GM19351 (cell line): ENCODE data around the gene CCDC85C.

Experiments
- ATAC-seq: cut with Tn5 transposase; IDR thresholded peaks from one replicate; pipeline ENCODE4 v1.9.1; 2021; ENCODE audit warnings: mild to moderate bottlenecking, moderate library complexity; ENCODE audit not compliant: unreplicated experiment

The CCDC85C gene

DNA sequence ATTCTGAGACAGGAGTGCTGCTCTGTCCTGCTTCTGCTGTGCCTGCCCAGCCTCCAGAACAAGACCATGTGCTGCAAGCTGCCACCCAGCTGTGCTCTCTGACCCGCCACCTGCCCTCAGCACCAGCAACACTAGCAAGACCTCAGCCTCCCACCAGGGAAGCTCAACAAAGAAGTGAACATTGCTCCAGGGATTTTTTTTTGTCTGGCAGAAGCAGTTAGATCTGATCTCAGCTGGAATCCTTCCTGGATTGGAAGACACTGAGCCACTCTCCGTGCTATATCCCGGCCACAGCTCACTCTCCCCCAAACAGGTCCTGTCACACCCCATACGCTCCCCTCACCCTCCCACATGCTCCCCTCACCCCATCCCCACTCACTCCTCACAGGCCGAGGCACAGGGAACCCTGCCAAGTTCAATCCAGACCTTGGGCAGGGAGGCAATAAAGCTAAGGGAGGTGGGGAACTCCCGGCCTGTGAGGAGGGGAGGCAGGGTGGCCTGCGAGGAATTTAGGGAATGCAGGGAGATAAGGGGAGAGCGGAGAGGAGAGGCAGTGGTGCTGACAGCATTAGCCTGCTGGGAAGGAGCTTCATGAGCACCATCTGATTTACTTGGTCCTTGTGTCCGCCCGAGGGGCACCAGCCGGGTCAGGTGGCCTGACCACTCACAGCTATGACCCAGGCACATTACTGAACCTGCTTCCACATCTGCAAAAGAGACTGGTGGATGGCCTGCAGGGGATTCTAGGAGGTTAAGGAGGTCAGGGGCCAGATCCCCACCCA, 29.7 kb downstream of the CCDC85C start:
- no peak for ATAC-seq

DNA sequence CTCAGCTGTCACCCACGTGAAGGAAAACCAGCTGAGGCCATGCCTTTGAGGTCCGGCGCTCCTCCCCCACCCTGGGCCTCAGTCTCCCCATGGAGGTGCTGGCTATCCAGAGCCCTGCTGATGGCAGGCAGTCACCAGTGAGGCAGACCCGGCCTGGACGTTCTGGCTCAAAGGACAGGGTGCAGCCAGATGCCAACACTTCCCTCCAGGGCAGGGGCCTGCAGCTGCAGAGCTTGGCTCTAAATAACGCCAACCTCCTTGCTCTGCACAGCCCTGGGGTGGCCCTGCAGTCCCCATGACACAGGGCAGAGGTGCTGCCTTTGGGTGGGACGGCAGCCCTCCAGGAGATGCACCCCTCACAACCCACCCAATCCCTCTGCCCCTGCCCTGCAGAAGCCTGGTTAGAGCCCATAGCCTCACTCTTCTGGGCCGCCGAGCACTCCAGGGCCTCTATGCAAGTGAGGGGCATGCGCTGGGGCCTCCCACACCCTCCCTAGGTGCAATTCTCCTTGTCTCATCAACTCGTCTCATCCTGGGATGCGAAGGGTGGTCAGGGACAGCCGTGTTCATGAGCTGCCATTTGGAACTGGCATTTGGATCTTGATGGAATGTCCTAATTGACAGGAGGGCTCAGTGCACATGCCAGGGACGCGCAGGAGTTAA, 30.4 kb downstream of the CCDC85C start:
- ATAC-seq: no peak

DNA sequence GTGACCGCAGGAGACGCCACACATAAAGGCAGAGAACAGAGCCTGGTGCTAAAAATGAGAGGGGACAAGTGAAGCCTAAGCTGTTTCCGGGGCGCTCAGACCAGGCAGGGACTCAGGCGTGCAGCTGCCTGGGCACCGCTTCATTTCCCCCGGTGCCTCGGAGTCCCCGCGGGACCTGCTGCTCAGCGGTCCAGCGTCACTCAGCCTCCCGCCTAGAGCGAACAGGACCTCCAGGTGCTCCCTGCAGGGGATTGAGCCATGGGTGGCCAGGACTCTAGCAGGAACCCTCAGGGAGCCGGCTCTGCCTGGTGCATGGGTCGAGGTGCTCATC, 31.0 kb downstream of the CCDC85C start:
- ATAC-seq: peak; percentile 37

DNA sequence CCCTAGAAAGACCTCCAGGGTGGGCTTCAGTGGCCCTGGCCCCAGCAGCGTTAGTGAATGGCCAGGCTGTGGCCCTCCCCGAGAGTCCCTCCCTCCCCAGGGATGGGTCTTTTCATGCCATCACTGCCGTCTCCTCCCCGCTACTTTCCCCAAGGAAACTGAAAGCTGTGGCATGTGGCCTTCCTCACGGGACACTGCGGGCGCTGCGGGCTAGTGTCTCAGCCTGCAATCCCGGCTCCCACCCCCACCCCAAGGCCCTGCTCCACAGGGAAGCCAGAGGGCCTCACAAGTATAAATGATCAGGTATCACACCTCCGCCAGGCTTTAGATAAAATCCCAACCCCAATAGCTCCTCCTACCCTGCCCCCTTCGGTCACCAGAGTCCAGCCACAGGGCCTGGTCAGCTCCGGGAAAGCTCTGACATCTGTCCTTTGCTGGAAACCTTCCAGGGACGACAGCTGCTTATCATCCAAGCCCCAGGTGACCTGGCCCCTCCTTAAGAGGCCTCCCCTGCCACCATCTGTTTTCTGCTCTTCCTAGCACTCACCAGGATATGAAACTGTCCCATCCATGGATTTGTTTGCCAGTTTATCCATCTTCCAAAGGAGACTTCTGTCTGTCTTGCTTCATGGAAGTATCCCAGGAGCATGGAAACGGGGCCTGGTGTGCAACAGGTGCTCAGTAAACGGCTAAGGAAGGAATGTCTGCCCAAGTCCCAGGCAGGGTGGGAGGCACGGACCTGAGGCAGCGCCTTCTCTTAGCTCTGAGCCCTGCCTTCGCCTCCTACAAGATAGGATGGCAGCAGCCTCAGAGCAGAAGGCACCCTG, 31.6 kb downstream of the CCDC85C start:
- ATAC-seq: no peak

DNA sequence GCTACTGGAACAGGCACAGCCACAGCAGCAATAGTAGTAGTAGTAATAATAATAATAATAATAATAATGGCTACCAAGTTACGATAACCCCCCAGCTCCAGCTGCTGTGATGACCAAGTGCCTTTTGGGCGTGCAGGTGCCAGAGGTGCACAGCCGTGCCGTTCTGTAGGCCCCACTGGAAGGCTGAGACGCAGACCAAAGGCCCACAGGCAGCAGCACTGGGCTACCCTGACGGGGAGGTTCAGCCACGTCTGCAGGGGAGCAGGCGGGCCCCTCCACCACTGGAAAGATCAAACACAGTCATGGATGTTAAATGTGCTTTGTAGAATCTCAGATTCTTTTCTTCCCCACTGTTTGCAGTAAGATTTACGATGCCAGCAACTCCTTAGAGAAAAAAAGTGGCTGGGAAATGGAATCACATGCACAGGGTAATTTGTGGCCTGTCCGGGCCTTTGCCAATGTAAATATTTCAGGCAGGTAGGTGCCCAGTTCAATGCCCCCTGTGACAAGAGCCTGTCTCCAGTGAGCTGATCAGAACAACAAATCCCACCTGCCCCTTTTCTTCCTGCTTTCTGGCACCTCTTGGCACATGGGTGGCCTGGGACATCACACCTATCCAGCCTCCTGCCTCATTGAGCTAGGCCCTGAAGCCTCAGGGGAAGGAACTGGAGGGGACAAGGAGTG, 32.6 kb downstream of the CCDC85C start:
- ATAC-seq: no peak

DNA sequence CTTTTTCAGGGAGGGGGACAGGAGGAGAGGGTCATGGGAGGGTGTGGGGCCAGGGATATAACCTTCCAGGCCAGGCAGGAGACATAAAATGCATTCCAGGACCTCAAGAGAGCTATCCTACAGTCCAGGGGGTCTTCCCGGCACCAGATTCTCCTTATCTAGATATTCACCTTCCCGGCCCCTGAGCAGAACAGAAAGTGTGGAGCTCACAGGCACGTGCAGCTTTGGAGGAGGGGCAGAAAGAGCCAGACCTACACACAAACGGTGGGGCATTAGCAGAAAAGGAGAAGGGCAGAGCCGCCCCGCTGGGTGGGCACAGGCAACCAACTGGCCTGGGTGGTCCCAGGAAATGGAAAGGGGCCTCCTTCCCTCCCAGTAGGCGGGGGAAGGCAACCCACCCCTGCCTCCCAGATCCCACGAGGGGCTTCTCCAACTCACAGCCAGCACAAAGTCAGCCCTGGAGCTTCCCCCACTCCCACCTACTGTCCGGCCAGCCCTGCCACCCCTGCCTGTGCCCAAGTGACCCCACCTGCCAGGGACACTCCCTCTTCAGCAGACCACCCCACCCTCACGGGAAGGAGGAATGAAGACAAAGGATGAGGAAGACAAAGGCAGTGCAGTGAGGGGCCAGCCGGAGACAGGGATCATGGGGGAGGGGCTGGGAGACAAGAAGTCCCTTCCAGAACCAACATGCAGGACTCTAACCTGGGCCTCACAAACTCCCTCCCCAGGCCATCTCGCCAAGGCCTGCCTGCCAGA, 33.3 kb downstream of the CCDC85C start:
- no peak for ATAC-seq

DNA sequence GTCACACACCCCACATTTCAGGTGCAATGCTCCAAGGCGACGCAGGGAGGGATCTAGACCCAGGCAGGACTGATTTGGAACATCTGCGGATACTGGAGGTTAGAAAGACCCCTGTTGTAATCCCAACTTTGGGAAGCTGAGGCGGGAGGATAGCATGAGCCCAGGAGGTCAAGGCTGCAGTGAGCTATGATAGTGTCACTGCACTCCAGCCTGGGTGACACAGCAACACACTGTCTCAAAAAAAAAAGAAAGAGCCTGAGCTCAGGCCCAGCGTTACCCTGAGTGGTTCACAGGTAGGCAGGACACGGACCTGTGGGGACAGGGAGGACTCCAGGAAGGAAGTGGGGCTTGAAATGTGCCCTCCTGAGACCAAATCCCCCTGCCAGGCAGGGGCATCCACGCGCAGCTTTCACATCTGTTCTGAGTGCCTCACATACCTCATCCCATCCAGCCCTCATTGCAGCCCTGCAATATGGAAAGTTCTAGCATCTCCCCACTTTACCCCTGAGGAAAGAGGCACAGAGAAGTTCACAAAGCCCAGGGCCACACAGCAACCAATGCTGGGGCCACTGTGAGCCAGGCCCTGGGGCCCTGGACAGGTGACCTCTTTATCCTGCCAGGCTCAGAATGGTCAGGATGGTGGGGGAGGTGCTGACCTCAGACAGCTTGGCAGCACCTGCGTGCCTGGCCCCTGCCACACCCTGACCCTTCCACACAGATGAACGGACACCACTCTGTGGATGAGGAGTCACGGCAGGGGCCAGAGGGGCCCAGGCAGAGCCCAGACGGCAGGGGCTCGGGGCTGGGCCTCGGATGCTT, 34.1 kb downstream of the CCDC85C start:
- ATAC-seq: no peak

DNA sequence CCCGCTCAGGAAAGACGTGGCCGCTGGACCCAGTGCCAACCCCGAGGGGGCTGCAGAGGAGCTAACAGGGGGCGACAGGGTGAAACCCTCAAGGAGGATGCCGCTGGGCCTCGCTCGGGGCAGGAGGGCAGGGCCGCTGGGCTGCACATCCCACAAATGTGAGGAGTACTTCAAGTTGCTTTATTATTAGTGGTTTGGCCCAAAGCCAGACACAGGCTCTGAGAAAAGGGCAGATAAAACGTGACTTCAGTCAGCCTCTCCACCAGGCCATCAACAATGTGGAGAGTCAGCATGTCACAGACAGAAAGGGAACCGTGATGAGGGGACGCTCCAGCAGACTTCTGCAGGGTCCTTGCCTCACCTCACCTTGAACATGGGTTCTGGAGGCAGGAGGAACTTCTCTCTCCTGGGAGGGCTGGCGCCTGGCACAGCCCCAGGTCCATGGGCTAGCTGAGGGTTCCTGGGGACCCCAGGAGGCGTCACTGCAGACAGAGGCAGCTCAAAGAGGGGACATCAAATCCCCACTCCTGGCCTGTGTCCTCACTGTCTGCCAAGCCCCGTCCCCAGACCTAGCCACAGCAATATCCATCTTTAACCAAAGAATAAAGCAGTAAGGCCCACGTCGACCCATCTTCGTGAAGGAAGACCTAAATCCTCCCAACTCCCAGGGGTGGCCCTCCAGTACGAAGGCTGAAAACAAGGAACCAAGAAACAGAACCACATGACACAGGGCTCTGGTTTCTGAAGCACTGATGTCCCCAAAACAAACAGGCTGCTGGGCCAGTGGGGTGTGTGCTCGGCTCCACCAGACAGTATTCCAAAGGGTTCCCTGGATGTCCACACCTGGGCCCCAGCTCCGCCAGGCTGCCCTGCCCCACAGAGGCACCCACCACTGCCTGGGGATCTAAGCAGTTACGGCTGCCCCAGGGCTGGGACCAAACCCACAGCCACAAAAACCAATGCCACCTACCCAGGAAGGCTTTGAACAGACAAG, 35.1 kb downstream of the CCDC85C start:
- no peak for ATAC-seq

DNA sequence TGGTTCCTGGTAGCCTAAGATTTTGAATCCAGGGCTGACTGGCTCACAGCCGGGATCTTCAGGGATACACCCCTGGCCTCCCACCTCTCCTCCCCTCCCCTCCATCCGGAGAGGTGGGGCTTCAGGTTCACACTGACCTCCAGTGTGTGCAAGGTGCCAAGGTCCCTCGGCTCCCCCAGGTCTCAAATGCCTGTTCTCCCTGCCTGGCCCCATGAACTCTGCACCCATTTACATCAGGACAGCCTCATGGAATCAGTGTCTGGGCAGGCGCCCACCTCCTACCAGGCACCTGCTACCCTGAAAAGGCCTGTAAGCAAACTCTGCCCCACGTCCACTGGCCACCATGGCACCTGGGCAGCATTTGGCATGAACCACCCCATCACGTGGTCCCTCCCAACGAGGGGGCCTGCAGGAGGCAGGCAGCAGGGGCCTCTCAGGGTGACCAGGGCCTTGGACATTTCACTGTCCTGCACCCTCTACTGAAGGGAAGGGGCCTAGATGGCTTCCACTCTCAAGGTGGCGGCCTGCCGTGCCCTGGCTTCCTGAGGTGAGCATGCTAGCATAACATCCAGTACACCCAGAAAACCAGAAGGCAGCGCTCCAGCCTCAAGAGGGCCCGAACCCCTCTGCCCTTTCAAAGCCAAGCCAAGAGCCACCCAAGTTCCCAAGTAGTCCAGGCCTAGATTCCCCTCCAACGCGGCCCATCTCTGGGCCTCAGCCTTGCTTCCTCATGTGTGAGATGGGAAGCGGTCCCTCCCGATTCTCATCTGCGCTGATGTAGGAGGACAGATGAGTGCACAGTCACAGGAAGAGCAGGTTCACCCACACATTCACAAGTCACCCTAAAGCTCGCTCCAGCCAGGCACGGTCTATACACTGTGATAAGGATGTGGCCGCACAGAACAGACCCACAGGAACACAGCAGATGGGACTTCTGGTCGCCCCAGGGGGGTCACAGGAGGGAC, 37.3 kb downstream of the CCDC85C start:
- no peak for ATAC-seq

DNA sequence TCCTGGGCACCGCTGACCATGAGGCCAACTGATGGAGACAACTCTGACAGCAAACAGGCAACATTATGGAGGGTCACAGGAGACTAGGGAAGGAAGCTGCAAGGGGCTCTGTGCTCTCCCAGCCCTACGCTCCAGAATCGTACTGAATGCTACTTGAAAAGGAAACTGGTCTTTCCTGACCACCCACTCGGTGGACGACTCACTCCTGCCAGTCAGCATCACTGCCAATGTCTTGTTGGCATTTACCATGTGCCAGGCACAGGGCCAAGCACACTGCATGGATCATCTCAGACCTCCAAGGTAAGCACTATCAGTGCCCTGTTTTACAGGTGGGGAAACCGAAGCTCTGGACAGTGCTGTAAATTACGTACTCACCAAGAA, 38.0 kb downstream of the CCDC85C start:
- ATAC-seq: no peak

DNA sequence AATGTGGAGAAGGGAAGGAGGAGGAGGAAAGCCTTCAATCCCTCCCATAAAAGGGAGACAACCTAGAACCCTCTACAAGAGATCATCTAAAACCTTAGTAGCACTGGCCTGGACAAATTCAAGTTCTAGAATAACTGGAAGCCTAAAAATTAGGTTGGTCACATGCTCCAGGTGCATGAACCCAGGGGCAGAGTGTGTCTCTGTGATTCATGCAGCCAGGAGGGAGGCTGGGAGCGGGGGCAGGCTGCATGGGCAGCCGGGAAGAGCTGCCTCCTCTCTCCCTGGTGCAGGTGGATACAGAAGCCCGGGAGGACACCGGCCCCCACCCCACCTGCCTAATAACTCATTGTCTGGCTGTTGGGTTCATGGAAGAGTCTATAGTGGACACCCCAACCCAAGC, 38.6 kb downstream of the CCDC85C start:
- ATAC-seq: no peak

DNA sequence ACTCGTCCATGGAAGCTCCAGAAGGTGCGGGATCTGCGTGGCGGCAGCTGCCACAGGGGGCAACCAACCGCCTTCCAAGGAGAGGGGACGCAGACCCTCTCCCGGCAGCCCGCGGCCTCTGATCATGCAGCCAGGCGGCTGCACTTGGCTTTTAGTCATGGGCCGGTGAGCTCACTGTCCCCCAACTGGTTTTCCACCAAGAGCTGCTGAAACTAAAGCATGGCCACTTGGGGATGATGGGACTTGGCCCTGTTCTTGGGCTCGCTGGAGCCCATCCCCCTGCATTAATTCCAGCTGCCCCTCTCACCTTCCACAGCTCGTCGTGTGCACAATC, 39.1 kb downstream of the CCDC85C start:
- no peak for ATAC-seq

DNA sequence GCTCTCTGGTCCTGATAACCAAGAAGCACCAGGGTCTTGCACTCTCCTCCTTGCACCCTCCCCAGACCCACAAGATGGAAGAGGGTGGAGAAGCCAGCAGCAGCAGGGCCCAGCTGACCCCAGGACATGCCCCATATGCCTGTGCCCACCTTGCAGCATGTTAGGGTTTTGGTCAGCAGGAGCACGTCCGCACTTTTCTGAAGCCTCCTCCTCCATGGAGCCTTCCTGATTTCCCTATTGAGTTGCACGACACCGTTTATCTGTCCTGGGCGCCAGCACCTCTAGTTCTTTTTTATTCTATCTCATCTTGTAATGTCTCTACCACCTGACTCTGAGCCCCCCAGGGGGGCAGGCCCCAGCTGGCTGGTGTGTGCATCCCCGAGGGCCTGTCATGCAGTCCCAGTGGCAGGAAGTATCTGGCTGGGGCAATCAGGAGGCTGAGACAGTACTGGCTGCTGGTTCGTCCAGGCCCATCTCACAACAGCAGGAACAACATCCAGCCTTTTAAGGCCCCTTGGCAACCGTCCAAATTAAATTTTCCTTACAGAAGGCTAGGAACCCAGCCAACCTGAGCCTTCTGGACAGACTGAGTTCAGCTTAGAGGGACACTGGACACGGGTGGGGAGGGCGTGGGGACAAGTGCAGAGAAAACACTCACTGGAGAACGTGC, 39.6 kb downstream of the CCDC85C start:
- no peak for ATAC-seq

DNA sequence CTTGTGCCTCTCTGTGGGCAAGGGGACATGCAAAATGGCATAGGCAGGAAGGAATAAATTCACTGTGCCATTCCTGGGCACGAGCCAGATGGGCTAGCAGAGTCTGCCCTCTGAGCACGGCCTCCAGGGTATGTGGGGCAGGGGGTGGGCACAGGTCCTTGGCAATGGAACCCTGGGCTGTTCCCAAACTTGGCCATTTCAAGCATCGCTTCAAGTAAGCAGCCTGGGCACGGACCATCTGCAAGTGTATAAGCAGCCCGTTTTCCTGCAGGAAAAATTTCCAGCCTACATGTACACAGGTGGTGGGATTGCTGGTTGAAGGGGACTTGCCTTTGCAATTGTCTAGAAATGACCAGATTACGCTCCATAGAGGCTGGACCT, 40.3 kb downstream of the CCDC85C start:
- ATAC-seq: no peak

DNA sequence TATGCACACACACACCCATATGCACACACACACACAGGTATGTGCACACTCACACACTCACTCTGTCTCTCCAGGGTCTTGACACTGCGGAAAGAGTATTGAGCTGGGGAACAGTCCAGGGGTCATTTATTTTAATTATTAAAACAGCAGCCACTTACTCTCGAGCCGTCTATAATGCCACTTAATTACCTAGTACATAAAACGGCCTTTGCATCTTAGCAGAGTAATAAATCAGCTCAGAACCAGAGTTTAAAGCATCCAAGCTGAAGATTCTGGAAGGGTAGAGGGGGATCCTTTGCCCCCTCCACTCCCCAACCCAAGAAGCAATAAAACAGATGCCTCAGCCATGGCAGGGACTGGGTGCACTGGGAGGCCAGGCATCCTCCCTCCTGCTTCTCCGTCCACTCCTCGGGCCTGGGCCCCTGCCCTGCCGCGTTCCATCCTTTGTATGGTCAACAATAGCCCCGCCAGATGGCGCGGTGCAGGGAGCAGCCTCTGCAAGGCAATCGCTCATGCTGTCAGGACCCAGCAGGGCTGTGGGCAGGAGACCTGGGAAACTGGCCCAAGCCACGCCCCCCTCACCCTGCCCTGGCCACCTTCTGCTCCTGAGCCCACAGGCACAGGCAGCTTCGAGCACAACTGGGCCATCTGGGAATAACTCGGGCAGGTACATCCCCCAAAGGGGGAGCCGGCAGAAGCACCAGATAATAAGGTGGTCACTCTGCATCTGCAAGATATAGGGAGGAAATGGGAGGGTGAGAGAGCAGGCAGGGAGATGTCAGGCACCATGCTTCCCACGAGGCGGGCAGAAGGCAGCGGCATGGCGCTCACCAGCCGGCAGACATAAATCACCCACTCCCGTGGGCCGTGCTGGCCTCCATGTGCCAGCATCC, 40.9 kb downstream of the CCDC85C start:
- no peak for ATAC-seq

DNA sequence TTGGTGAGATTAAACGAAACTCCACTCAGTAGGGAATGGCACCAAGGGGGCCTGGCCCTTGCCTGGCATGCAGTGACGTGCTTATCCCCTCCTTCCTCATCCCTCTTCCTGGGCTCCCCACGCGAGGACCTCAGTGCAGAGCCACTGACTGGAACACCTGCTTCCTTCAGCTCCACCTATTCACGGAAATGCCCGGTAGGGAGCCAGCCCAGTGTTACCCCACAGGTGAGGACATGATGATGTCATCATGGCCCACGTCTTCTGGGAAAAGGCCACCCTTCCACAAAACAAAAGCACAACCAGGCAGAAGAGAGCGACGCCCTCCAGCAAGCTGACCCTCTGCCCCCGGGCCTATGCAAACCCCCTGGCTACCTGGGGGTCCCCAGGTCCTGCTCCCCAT, 42.1 kb downstream of the CCDC85C start:
- ATAC-seq: no peak
